ENCODE measurements around the gene TUBAL3. TPM values are rescaled to one million over a fixed set of nuclear protein-coding genes. Genes with fewer than 3 reads are reported as not detected.

TUBAL3 gene
- not detected for total RNA-seq

DNA sequence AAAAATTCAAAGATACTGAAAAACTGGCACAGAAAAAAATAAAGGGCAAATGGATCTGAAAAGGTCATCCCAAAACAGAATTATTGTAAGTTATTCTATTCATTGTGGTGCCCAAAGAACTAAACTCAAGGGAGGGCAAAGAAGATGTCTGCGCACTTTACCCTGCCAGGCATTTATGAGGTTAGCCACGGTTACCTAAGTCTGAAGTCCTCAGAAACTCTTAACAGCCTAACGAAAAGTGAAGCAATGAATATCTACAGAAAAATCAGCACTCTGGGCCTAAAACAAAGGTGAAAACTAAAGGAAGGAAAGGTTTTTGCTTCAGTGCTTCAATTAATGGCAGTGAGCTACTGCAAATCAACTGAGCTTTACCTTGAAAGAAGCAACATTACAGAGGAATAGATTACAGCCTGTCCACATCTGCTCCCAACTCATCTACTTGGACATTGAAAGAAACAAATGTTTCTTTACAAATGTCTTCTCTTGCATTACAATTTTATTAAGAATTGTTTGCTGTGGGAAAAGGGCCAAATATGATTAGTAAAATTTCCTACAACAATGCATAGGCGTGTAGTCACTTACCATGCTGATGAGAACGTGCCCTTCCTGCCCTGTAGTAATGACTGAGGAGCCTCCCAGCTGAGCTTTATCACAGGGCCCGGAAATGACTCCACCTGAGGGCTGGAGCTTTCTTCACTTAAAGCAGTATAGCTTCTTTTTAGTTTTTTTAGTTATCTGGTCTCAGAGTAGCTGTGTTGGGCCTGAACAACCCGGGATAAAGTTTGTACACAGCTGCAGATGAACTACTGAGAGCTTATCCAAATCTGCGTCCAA, at the start of gene TUBAL3:
TUBAL3 (minus strand) TSS at position 621 of the 834 bp plus-strand sequence; CDS start at position 585, 36 bp downstream.
- H3K9me3 Mint-ChIP-seq, result no peaks in the 10 kb centered on the region
- no peak for ATAC-seq
- no peak for DNase-seq (ENCODE audit: low spot score in 2 of 2)
- no peaks in the 10 kb centered on the region for H3K36me3 Mint-ChIP-seq
- H3K27ac Mint-ChIP-seq, result no peak within 1 kb of the TSS

DNA sequence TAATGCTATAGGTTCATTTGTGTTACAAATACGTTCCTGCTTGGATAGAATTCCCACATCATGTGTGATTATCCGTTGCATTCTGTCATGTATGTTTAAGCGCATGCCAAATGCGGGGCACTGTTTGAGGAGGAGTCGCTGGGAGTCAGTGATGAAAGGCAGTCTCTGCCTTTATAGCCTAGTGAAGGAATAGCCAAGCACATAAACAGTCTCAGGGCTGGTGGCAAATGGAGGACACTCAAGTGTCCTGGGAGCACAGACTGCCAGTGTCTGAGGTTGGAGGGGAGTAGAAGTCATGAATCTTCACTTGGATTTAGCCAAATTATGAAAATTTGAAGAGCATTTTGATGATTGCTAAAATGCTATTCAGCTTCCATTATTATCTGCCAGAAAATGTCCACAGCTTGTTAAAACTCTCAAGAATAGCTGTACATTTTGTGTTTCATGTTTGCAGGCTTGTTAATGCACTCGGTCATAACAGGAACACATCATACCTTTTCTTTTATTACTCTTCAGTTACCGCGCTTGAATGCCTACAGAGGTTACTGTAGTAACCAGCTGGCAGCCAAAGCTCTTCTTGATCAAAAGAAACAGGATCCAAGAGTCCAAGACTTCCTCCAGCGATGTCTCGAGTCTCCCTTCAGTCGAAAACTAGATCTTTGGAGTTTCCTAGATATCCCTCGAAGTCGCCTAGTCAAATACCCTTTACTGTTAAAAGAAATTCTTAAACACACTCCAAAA, 49.3 kb upstream of the TUBAL3 start:
- no peak overlapping the region for H3K27ac Mint-ChIP-seq
- no peak for ATAC-seq
- peaks cover 17 to 28% of the 10 kb centered on the region in 2 donors for H3K36me3 Mint-ChIP-seq
- no peak for DNase-seq (ENCODE audit: low spot score in 2 of 2)
- no peaks in the 10 kb centered on the region for H3K9me3 Mint-ChIP-seq

GRCh38 chr10:5450605-5451384, 46.2 kb upstream of the TUBAL3 start:
- DNase-seq (ENCODE audit: low spot score in 2 of 2), result no peak
- H3K27ac Mint-ChIP-seq, result no peak overlapping the region
- no peaks in the 10 kb centered on the region for H3K9me3 Mint-ChIP-seq
- H3K36me3 Mint-ChIP-seq, result peaks cover 8 to 11% of the 10 kb centered on the region in 2 donors
- no peak for ATAC-seq

- no peak for ATAC-seq
- Mint-ChIP-seq H3K27ac (no peak overlapping the region), H3K36me3 (peaks cover 8 to 16% of the 10 kb centered on the region in 2 donors), H3K9me3 (no peaks in the 10 kb centered on the region)
- DNase-seq (ENCODE audit: low spot score in 2 of 2), result no peak
Observed at GRCh38 chr10:5449823-5450222, 45.2 kb upstream of the TUBAL3 start.

DNA sequence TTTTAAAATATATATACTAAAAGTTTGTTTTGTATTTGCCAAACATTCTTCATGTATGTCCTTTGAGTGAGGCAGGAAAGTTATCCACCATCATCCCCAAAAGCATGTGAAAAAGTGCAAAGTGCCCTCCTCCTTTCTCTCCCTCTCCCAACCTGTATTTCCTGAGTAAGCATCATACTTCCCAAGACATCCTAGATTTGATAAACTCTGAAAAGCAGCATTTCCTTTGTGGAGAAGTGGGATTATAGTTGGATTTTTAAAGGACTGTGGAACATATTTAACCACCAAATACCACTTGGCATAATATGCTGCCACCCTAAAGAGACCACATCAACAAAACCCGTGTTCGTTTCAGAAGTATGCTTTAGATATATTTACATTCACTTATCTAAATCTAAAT, 44.6 kb upstream of the TUBAL3 start:
- no peak overlapping the region for H3K27ac Mint-ChIP-seq
- no peaks in the 10 kb centered on the region for H3K9me3 Mint-ChIP-seq
- peaks cover 8 to 22% of the 10 kb centered on the region in 2 donors for H3K36me3 Mint-ChIP-seq
- DNase-seq (ENCODE audit: low spot score in 2 of 2) (no peak), ATAC-seq (no peak)

DNA sequence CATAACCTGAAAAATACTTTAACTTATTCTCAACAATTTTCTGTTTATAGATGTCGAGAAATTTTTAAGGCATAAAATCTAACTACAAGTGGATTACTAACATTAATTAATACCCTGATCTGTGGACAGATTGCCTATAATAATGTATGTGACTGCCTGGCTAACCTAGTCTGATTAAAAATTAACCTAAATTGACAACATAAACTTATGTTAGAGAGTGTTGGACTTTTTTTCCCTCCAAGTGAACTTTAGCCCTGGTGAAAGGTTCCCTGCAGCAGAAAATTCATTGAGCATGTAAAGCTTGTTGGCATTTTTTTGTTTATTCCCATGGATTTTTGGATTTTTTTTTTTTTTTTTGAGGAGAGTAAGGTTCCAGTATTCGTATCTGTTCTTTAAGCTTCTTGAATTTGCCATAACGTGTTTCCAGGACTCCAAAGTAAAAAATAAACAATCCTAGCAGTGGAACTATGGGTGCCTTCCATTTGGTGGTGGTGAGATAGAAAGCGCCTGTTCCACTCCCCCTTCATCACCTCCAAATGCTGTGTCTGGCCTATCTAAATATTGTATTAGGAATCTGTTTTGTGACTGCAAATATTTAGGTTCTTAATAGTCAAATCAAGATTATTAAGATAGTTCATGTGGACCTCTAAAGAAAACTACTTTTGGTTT, 43.8 kb upstream of the TUBAL3 start:
- Mint-ChIP-seq H3K27ac (no peak overlapping the region), H3K36me3 (peaks cover 4 to 22% of the 10 kb centered on the region in 2 donors), H3K9me3 (no peaks in the 10 kb centered on the region)
- ATAC-seq (no peak), DNase-seq (ENCODE audit: low spot score in 2 of 2) (no peak)

DNA sequence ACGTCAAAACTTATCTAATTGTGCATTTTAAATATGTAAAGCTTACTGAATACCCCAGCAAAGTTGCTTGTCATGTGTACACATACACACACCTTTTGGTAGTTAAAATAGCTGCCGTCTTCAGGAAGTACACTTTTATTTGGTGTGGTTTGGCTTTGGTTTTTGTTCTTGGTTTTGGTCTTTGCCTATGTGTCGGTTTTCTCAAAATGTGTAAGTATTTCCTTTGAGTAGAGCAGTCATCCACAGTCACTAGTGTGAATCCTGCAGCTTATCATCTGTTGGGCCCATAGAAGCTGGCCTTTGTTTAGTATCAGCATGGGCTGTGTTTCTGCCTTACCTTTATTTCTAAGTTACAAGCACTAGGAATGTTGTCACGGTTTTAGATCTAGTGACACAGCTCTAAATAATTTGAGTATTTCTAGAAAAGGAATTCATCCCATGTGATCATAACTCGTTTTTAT, 43.0 kb upstream of the TUBAL3 start:
- Mint-ChIP-seq H3K36me3 (peaks cover 0 to 22% of the 10 kb centered on the region in 2 donors), H3K27ac (peak overlapping the region; percentile 9 to 76), H3K9me3 (no peaks in the 10 kb centered on the region)
- DNase-seq (ENCODE audit: low spot score in 2 of 2) (peak in 1 of 2 donors; percentile 33), ATAC-seq (peak; percentile 88 to 91)

DNA sequence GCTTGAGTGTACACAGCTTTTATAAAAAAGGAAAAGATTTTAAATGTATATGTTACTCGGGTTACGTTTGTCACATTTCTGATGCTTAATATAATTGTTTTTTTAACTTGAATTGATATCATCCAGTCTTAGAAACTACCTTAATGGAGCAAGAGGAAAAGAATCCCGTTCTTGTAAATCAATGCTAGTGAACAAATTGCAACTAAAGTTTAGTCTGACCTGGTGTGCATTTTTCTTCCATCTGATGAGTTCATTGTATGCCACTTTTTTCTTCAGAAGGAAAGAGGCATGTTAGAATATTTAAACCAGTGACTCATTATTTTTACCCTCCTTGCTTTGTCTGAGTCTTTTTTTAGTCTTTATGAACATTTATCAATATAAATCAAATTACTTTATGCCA, 42.4 kb upstream of the TUBAL3 start:
- H3K9me3 Mint-ChIP-seq, result no peaks in the 10 kb centered on the region
- no peak for DNase-seq (ENCODE audit: low spot score in 2 of 2)
- peaks cover 0 to 17% of the 10 kb centered on the region in 2 donors for H3K36me3 Mint-ChIP-seq
- peak overlapping the region; percentile 9 to 76 for H3K27ac Mint-ChIP-seq
- ATAC-seq, result peak in 1 of 2 donors; percentile 20

- ATAC-seq, result peak; percentile 64 to 66
- H3K27ac Mint-ChIP-seq, result peak overlapping the region in 1 of 2 donors; percentile 76
- peak; percentile 77 to 82 for DNase-seq (ENCODE audit: low spot score in 2 of 2)
- peaks cover 0 to 11% of the 10 kb centered on the region in 2 donors for H3K36me3 Mint-ChIP-seq
- no peaks in the 10 kb centered on the region for H3K9me3 Mint-ChIP-seq
Observed at GRCh38 chr10:5446390-5446926, 41.8 kb upstream of the TUBAL3 start.

GRCh38 chr10:5445006-5445405, 40.4 kb upstream of the TUBAL3 start:
- H3K36me3 Mint-ChIP-seq, result peaks cover 0 to 11% of the 10 kb centered on the region in 2 donors
- no peak for ATAC-seq
- no peaks in the 10 kb centered on the region for H3K9me3 Mint-ChIP-seq
- DNase-seq (ENCODE audit: low spot score in 2 of 2), result no peak
- no peak overlapping the region for H3K27ac Mint-ChIP-seq

GRCh38 chr10:5443429-5443828, 38.8 kb upstream of the TUBAL3 start:
- Mint-ChIP-seq H3K27ac (no peak overlapping the region), H3K36me3 (peaks cover 0 to 11% of the 10 kb centered on the region in 2 donors), H3K9me3 (no peaks in the 10 kb centered on the region)
- DNase-seq (ENCODE audit: low spot score in 2 of 2), result no peak
- peak; percentile 15 to 38 for ATAC-seq

GRCh38 chr10:5442990-5443370, 38.4 kb upstream of the TUBAL3 start:
- Mint-ChIP-seq H3K36me3 (peaks cover 0 to 11% of the 10 kb centered on the region in 2 donors), H3K27ac (no peak overlapping the region), H3K9me3 (no peaks in the 10 kb centered on the region)
- DNase-seq (ENCODE audit: low spot score in 2 of 2) (no peak), ATAC-seq (no peak)

DNA sequence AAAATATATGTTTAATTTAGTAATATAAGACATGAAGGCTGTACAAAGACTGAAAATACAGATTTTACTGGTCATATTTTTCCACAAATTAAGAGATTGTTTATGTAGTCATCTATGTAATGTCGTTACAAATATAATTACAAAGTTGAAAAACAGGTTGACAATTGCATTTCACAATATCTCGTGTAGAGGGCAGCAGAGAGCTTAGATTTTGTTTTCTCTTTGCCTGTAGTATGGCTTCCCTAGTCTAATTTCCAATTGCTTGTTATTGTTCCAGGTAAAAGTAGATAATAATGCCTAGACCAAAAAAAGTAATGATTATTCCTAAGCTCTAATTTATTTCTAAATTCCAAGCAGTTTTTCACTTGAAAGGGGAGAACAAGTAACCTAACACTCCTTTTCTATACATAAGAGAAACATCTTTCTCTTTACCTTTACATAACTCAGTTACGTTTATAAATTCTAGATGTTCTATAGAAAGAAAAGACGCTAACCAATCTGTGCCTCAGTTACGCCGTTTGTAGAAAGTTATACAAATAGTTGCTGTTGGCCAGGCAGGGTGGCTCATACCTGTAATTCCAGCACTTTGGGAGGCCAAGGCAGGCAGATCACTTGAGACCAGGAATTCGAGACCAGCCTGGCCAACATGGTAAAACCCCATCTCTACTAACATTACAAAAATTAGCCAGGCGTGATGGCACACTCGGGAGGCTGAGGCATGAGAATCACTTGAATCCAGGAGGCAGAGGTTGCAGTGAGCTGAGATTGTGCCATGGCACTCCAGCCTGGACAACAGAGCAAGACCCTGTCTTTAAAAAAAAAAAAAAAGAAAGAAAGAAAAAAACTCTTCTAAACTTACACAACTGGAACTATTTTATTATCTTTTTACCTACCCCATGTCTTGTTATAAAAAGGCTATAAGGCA, 37.7 kb upstream of the TUBAL3 start:
- DNase-seq (ENCODE audit: low spot score in 2 of 2) (peak in 1 of 2 donors; percentile 50), ATAC-seq (peak in 1 of 2 donors; percentile 16)
- H3K9me3 Mint-ChIP-seq, result no peaks in the 10 kb centered on the region
- no peak overlapping the region for H3K27ac Mint-ChIP-seq
- peaks cover 0 to 11% of the 10 kb centered on the region in 2 donors for H3K36me3 Mint-ChIP-seq

DNA sequence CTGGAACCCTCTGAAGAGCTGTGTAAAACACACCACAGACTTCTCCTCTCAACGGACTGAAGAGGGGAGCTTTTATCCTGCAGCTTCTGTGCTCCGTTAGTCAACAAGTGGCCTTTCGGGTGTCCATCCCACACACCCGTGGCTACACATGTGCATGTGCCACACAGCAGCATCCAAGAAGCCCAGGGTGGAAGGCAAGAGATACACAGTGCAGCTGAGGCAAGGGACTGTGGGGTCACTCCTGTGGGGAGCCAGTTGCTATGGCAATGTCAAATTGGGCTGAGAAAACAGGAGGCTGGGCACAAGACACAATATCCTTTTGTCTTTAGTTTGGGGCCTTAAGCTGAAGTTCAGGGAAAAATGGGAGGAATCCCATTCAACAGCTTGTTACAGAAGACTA, 36.5 kb upstream of the TUBAL3 start:
- DNase-seq (ENCODE audit: low spot score in 2 of 2), result no peak
- H3K36me3 Mint-ChIP-seq, result peaks cover 0 to 11% of the 10 kb centered on the region in 2 donors
- H3K9me3 Mint-ChIP-seq, result no peaks in the 10 kb centered on the region
- no peak for ATAC-seq
- no peak overlapping the region for H3K27ac Mint-ChIP-seq

- no peak for DNase-seq (ENCODE audit: low spot score in 2 of 2)
- ATAC-seq, result no peak
- no peak overlapping the region for H3K27ac Mint-ChIP-seq
- H3K36me3 Mint-ChIP-seq, result peaks cover 0 to 10% of the 10 kb centered on the region in 2 donors
- H3K9me3 Mint-ChIP-seq, result no peaks in the 10 kb centered on the region
Observed at GRCh38 chr10:5440206-5440605, 35.6 kb upstream of the TUBAL3 start.

All from activated naive CD4-positive, alpha-beta T cell treated with anti-CD3 and anti-CD28 coated beads, Interleukin-2, amount 50 U/mL, for 72 hours (primary cell).